Tibial artery (tissue), 4 donors: ENCODE measurements around the gene NUCB2.

ENCODE experiments used
- DNase-seq, 2 donors: peaks; one replicate each; pipeline ENCODE4 v3.0.0-alpha.2; 2019
- H3K27ac ChIP-seq, 2 donors: fragments of 200-600 bp; sonication (generic) in 1 of 2; 1 replicate in 1 of 2; 2 replicates in 1 of 2; pipeline ENCODE4 v1.5.1; 2018 to 2019; ENCODE audit warnings: mild to moderate bottlenecking in 1 of 2
- H3K27me3 ChIP-seq, 2 donors: fragments of 200-600 bp; sonication (generic) in 1 of 2; one replicate each; pipeline versions ENCODE4 v1.5.1 to v1.6.0; 2016 to 2019
- H3K36me3 ChIP-seq, 3 donors: fragments of 200-600 bp; sonication (generic) in 2 of 3; one replicate each; pipeline ENCODE4 v1.5.1; 2016 to 2019; ENCODE audit warnings: mild to moderate bottlenecking in 2 of 3
- H3K4me1 ChIP-seq, 4 donors: fragments of 200-600 bp; sonication (generic) in 2 of 4; 1 replicate in 3 of 4; 2 replicates in 1 of 4; pipeline ENCODE4 v1.5.1; 2016 to 2019
- H3K4me3 ChIP-seq, 2 donors: fragments of 200-600 bp; sonication (generic) in 1 of 2; 1 replicate in 1 of 2; 2 replicates in 1 of 2; pipeline ENCODE4 v1.5.1; 2018 to 2019; ENCODE audit warnings: mild to moderate bottlenecking in 2 of 2
- H3K9me3 ChIP-seq, 3 donors: fragments of 200-600 bp; sonication (generic) in 1 of 3; one replicate each; pipeline ENCODE4 v1.5.1; 2016 to 2019
- intact Hi-C: fragments of 100-400 bp; cut with DNase I; formaldehyde crosslinking; loops from one replicate; pipeline ENCODE4 v1.15.0; 2023; ENCODE audit warnings: low total_unique reads
- TF ChIP-seq, protein P1 (sequence below), 2 experiments: fragments of 200-600 bp in 1 of 2; fragments of 450-650 bp in 1 of 2; IDR thresholded peaks; one replicate each; pipeline ENCODE4 v1.5.1; 2017 to 2019; ENCODE audit warnings: antibody characterized with exemption in 2 of 2, mild to moderate bottlenecking in 1 of 2, moderate library complexity in 1 of 2

Gene NUCB2

DNA sequence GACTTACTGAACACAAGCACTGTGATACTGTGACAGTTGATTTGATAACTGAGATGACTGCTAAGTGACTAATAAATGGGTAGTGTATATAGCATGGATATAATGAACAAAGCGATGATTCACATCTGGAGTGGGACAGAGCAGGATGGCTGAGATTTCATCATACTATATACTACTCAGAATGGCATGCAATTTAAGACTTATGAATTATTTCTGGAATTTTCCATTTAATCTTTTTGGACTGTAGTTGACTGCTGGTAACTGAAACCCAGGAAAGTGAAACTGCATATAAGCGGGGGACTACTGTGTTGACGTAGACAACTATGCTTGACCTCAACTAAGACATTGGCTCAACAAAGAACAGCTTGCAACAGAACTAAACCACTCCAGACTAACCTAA, 20.0 kb upstream of the NUCB2 start:
- Histone ChIP-seq H3K9me3 (no peaks in the 10 kb centered on the region), H3K4me1 (no peaks in the 10 kb centered on the region), H3K4me3 (no peak overlapping the region), H3K36me3 (no peaks in the 10 kb centered on the region), H3K27me3 (no peaks in the 10 kb centered on the region), H3K27ac (no peak overlapping the region)
- intact Hi-C loops, result no loop called here
- TF ChIP-seq, protein P1, sequence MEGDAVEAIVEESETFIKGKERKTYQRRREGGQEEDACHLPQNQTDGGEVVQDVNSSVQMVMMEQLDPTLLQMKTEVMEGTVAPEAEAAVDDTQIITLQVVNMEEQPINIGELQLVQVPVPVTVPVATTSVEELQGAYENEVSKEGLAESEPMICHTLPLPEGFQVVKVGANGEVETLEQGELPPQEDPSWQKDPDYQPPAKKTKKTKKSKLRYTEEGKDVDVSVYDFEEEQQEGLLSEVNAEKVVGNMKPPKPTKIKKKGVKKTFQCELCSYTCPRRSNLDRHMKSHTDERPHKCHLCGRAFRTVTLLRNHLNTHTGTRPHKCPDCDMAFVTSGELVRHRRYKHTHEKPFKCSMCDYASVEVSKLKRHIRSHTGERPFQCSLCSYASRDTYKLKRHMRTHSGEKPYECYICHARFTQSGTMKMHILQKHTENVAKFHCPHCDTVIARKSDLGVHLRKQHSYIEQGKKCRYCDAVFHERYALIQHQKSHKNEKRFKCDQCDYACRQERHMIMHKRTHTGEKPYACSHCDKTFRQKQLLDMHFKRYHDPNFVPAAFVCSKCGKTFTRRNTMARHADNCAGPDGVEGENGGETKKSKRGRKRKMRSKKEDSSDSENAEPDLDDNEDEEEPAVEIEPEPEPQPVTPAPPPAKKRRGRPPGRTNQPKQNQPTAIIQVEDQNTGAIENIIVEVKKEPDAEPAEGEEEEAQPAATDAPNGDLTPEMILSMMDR (IDR thresholded peaks at IDR 0.05), result no peak
- no peak for DNase-seq

DNA sequence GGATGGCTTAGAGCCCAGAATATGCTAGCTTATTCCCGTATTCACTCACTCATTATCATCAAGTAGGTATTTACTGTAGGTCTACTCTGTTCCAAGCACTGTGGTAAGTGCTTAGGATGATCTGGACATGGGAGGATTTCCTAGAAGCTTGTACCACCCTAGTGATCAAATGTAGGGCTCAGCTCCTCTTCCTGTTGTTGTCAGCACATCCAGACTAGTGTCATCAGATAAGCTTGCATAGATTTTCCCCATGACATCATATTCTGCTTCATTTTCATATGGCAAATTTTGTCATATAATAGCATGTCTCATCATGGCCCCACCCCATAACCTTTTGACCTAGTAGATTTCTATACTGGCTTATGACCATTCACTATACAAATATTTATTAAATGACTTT, 19.3 kb upstream of the NUCB2 start:
- no peaks in the 10 kb centered on the region for H3K4me1 ChIP-seq
- intact Hi-C loops, result no loop called here
- no peak for DNase-seq
- H3K4me3 ChIP-seq, result no peak overlapping the region
- no peak overlapping the region for H3K27ac ChIP-seq
- H3K27me3 ChIP-seq, result no peaks in the 10 kb centered on the region
- TF ChIP-seq, protein P1 (IDR thresholded peaks at IDR 0.05), result no peak
- no peaks in the 10 kb centered on the region for H3K9me3 ChIP-seq
- H3K36me3 ChIP-seq, result no peaks in the 10 kb centered on the region

DNA sequence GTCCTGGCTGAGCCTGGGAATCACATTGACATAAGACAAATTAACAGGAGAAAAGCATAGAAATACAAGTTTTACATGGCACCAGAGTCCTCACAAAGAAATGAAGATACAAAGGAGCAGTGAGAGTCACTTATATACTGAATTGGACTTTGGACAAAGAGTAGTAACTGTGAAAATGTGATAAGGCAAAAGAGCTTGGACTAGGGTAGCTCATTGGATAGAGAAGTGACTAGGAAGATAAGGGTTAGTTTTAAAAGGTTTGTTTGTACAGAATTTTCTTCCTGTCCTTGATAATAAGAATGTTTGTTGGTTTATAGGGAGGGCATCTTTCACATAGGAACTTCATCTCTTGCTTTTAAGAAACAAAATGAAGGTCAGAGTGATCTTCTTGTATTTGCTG, 17.9 kb upstream of the NUCB2 start:
- no peak overlapping the region for H3K4me3 ChIP-seq
- intact Hi-C loops, result no loop called here

DNA sequence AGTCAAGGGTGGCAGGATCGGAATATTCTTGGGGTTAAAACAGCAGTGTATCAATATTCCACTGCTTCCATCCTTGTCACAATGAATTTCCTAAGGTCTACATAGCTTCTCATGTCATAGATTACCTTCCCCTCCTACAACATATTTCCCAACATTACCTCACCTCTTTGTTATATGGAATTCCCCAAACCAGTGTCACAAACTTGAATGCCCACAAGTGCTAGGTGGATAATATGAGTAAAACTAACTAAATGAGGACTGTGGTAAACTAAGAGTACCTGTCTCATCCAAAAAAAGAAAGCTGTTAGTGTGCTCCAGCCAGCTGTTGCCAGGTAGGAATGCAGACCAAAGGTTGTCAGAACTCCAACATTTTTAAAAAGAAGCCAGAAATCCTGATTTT, 17.0 kb upstream of the NUCB2 start:
- Histone ChIP-seq H3K4me3 (no peak overlapping the region), H3K36me3 (no peaks in the 10 kb centered on the region), H3K27me3 (no peaks in the 10 kb centered on the region), H3K4me1 (no peaks in the 10 kb centered on the region), H3K9me3 (no peaks in the 10 kb centered on the region), H3K27ac (no peak overlapping the region)
- intact Hi-C loops, result no loop called here
- TF ChIP-seq, protein P1 (IDR thresholded peaks at IDR 0.05), result no peak
- no peak for DNase-seq

More for the DNA sequence above, 17.9 kb upstream of the NUCB2 start:
- Histone ChIP-seq H3K4me1 (no peaks in the 10 kb centered on the region), H3K27me3 (no peaks in the 10 kb centered on the region), H3K9me3 (no peaks in the 10 kb centered on the region), H3K27ac (no peak overlapping the region), H3K36me3 (no peaks in the 10 kb centered on the region)
- TF ChIP-seq, protein P1 (IDR thresholded peaks at IDR 0.05), result no peak
- no peak for DNase-seq

DNA sequence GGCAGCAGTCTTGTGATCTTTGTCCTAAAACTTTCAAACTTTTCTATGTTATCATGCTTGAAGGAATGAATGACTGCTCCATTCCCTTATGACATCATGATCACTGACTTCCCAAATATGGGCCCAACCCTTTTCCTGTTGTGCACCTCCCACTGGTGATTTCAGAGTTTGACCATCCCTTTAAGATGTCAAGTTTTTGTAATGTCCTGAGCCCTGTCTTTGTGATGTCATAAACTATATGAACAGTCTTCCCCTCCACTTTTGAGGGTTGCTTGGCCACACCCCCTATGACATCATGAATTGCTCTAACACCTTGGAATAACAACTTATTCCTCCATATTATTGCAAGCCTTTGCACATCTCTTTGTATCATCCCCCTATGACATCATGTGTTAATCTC, 16.5 kb upstream of the NUCB2 start:
- Histone ChIP-seq H3K27ac (no peak overlapping the region), H3K27me3 (no peaks in the 10 kb centered on the region), H3K4me3 (no peak overlapping the region), H3K36me3 (no peaks in the 10 kb centered on the region), H3K4me1 (no peaks in the 10 kb centered on the region), H3K9me3 (no peaks in the 10 kb centered on the region)
- intact Hi-C loops, result no loop called here
- TF ChIP-seq, protein P1 (IDR thresholded peaks at IDR 0.05), result no peak
- DNase-seq, result no peak

DNA sequence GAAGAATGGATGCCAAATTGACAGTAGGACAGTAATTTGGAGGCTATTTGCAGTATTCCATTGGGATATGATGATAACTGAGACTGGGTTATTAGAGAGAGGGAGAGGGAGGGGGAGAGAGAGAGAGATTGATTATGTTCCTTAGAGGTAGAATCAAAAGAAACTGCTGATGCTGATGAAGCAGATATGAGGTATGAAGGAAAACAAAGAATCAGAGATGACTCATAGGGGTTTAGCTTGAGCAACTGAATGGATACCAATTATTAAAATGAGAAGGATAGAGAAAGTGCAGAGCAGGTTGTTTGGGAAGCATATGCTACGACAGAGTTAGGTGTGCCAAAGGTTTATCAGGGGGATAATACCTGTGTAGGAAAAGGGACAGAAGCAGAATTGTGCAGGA, 12.8 kb upstream of the NUCB2 start:
- Histone ChIP-seq H3K27me3 (no peaks in the 10 kb centered on the region), H3K4me1 (no peaks in the 10 kb centered on the region), H3K4me3 (no peak overlapping the region), H3K27ac (no peak overlapping the region), H3K36me3 (no peaks in the 10 kb centered on the region), H3K9me3 (no peaks in the 10 kb centered on the region)
- intact Hi-C loops, result no loop called here
- DNase-seq, result no peak
- TF ChIP-seq, protein P1 (IDR thresholded peaks at IDR 0.05), result no peak
